SK-N-SH treated with all-trans-retinoic acid at 6 μM for 48 hours (cell line): ENCODE data around the gene MED26.

ENCODE experiments used
- CREB5 ChIP-seq: fragments of 250-450 bp; sonication (Bioruptor Pico); IDR thresholded peaks from 2 replicates; pipeline ENCODE4 v1.5.1; 2020; ENCODE audit warnings: low read depth, mild to moderate bottlenecking, moderate library complexity
- CSDC2 ChIP-seq: fragments of 250-450 bp; sonication (Bioruptor Pico); IDR thresholded peaks from 2 replicates; pipeline ENCODE4 v1.5.0; 2020; ENCODE audit warnings: mild to moderate bottlenecking, moderate library complexity
- CSRNP3 ChIP-seq: fragments of 250-450 bp; sonication (Bioruptor Pico); IDR thresholded peaks from 2 replicates; pipeline ENCODE4 v1.5.1; 2021; ENCODE audit warnings: mild to moderate bottlenecking, moderate library complexity
- ESRRG ChIP-seq: fragments of 250-450 bp; sonication (Bioruptor Pico); IDR thresholded peaks from 2 replicates; pipeline ENCODE4 v1.6.1; 2021; ENCODE audit warnings: mild to moderate bottlenecking
- GLIS3 ChIP-seq: fragments of 250-450 bp; sonication (Bioruptor Pico); IDR thresholded peaks from 2 replicates; pipeline ENCODE4 v1.5.0; 2020; ENCODE audit warnings: mild to moderate bottlenecking, moderate library complexity
- ISL1 ChIP-seq: fragments of 250-450 bp; sonication (Bioruptor Pico); IDR thresholded peaks from 2 replicates; pipeline ENCODE4 v2.1.2; 2022; ENCODE audit warnings: mild to moderate bottlenecking, moderate library complexity
- PATZ1 ChIP-seq: fragments of 250-450 bp; sonication (Bioruptor Pico); IDR thresholded peaks from 2 replicates; pipeline ENCODE4 v1.8.0; 2020; ENCODE audit warnings: mild to moderate bottlenecking, moderate library complexity, borderline replicate concordance
- POU6F1 ChIP-seq: fragments of 250-450 bp; sonication (Bioruptor Pico); IDR thresholded peaks from 2 replicates; pipeline ENCODE4 v1.8.0; 2021; ENCODE audit warnings: low read depth, mild to moderate bottlenecking, moderate library complexity, borderline replicate concordance
- RARB ChIP-seq: fragments of 250-450 bp; sonication (Bioruptor Pico); IDR thresholded peaks from 2 replicates; pipeline ENCODE4 v1.8.0; 2021; ENCODE audit warnings: mild to moderate bottlenecking, moderate library complexity
- SNAI2 ChIP-seq: fragments of 250-450 bp; sonication (Bioruptor Pico); IDR thresholded peaks from 2 replicates; pipeline ENCODE4 v1.5.0; 2020; ENCODE audit warnings: mild to moderate bottlenecking, moderate library complexity
- TCF4 ChIP-seq: fragments of 250-450 bp; sonication (Bioruptor Pico); IDR thresholded peaks from 2 replicates; pipeline ENCODE4 v1.8.0; 2021; ENCODE audit warnings: mild to moderate bottlenecking, moderate library complexity, borderline replicate concordance
- ZFP3 ChIP-seq: fragments of 250-450 bp; sonication (Bioruptor Pico); IDR thresholded peaks from 2 replicates; pipeline ENCODE4 v1.5.0; 2020; ENCODE audit warnings: mild to moderate bottlenecking, moderate library complexity
- ZNF70 ChIP-seq: fragments of 450-650 bp; formaldehyde crosslinking; IDR thresholded peaks from 2 replicates; pipeline ENCODE4 v1.5.0; 2020; ENCODE audit warnings: mild to moderate bottlenecking, moderate library complexity
- ZNF8 ChIP-seq: fragments of 450-650 bp; formaldehyde crosslinking; IDR thresholded peaks from 2 replicates; pipeline ENCODE4 v1.5.0; 2020; ENCODE audit warnings: mild to moderate bottlenecking, moderate library complexity

GRCh38 chr19:16572332-16573211 lies 55.4 kb downstream of the MED26 start, which contains the start of gene SLC35E1:
- TF ChIP-seq PATZ1 (CRISPR knock-in tag) = no peak
- no peak for TF ChIP-seq GLIS3 (CRISPR knock-in tag)
- no peak for TF ChIP-seq ZNF8 (CRISPR knock-in tag)
- no peak for TF ChIP-seq CSDC2
- TF ChIP-seq CSRNP3 (CRISPR knock-in tag) = no peak
- no peak for TF ChIP-seq POU6F1
- no peak for TF ChIP-seq ZFP3 (CRISPR knock-in tag)
- no peak for TF ChIP-seq CREB5 (CRISPR knock-in tag)
- TF ChIP-seq RARB (CRISPR knock-in tag) = no peak
- no peak for TF ChIP-seq SNAI2 (CRISPR knock-in tag)
- TF ChIP-seq TCF4 (CRISPR knock-in tag) = no peak
- no peak for TF ChIP-seq ESRRG (CRISPR knock-in tag)
- TF ChIP-seq ISL1 (CRISPR knock-in tag) = no peak
- no peak for TF ChIP-seq ZNF70
